OCI-LY7 (cell line): Measurements from ENCODE around the gene SLC35F2. TPM values are rescaled to one million over a fixed set of nuclear protein-coding genes. Genes with fewer than 3 reads are reported as not detected.
A peak's percentile ranks its signal among the peaks of the same experiment; 100 is the strongest.
"Not testable (repeated sequence)": the region's sequence is repeated elsewhere in the genome, so short reads cannot be mapped to it uniquely, and the experiment has no call there.

ENCODE experiments used
- BruUV-seq: library from RNA; stranded (reverse); fragments of 400-500 nt; replicated peaks from 2 replicates; lab custom pipeline; 2021; lab: Mats Ljungman, UMichigan
- CTCF ChIA-PET: fragments of 300-600 bp; sonication (Branson Sonifier 250); formaldehyde crosslinking; loops from one replicate; lab custom pipeline; 2022; ENCODE audit warnings: antibody characterized with exemption; ENCODE audit not compliant: unreplicated experiment; lab: Charles Lee
- POLR2A ChIA-PET: fragments of 300-600 bp; sonication (Branson Sonifier 250); formaldehyde crosslinking; loops from one replicate; lab custom pipeline; 2022; ENCODE audit warnings: antibody characterized with exemption; lab: Charles Lee
- DNase-seq: peaks from one replicate; pipeline ENCODE4 v3.0.0-alpha.2; 2015; ENCODE audit warnings: low spot score
- H2AFZ ChIP-seq: fragments of 200-600 bp; sonication (generic), shearing (Covaris generic); 2 replicates; pipeline ENCODE4 v1.6.1; 2014; ENCODE audit warnings: mild to moderate bottlenecking, antibody characterized with exemption, low read length, moderate library complexity
- H3K27ac ChIP-seq: fragments of 200-600 bp; sonication (generic); 2 replicates; pipeline ENCODE4 v1.5.1; 2014; ENCODE audit warnings: mixed run types, low read depth, mild to moderate bottlenecking, moderate library complexity, low read length, inconsistent platforms; ENCODE audit not compliant: poor library complexity, severe bottlenecking
- H3K36me3 ChIP-seq: fragments of 200-600 bp; sonication (generic); 2 replicates; pipeline ENCODE4 v1.6.1; 2014; ENCODE audit warnings: mild to moderate bottlenecking, antibody characterized with exemption, low read length, moderate library complexity, mixed read lengths; ENCODE audit not compliant: insufficient read depth
- H3K4me1 ChIP-seq: fragments of 200-600 bp; sonication (generic); 2 replicates; pipeline ENCODE4 v1.5.1; 2014; ENCODE audit warnings: mild to moderate bottlenecking, low read length; ENCODE audit not compliant: insufficient read depth, poor library complexity, severe bottlenecking
- H3K4me2 ChIP-seq: fragments of 200-600 bp; sonication (generic); 2 replicates; pipeline ENCODE4 v1.6.1; 2014; ENCODE audit warnings: mild to moderate bottlenecking, low read length
- H3K4me3 ChIP-seq: fragments of 200-600 bp; sonication (generic); 2 replicates; pipeline ENCODE4 v1.5.1; 2014; ENCODE audit warnings: mild to moderate bottlenecking, low read depth, low read length; ENCODE audit not compliant: poor library complexity, severe bottlenecking
- H3K79me2 ChIP-seq: fragments of 200-600 bp; sonication (generic); 2 replicates; pipeline ENCODE4 v1.6.1; 2016; ENCODE audit warnings: low read depth, mild to moderate bottlenecking, low read length, moderate library complexity, mixed read lengths; ENCODE audit not compliant: insufficient read depth
- H3K9me2 ChIP-seq: fragments of 200-600 bp; sonication (generic); 2 replicates; pipeline ENCODE4 v1.6.1; 2016; ENCODE audit warnings: mild to moderate bottlenecking, low read length, mixed read lengths; ENCODE audit not compliant: insufficient read depth
- H3K9me3 ChIP-seq: fragments of 200-600 bp; sonication (generic); 2 replicates; pipeline ENCODE4 v1.6.1; 2014; ENCODE audit warnings: mild to moderate bottlenecking, mixed run types, low read length, mixed read lengths
- H4K20me1 ChIP-seq: fragments of 200-600 bp; sonication (generic); 2 replicates; pipeline ENCODE4 v1.6.1; 2014; ENCODE audit warnings: mild to moderate bottlenecking, antibody characterized with exemption, low read length, moderate library complexity, mixed read lengths; ENCODE audit not compliant: insufficient read depth
- EZH2phosphoT487 ChIP-seq: fragments of 200-600 bp; sonication (generic); IDR thresholded peaks from 2 replicates; pipeline ENCODE4 v1.6.1; 2018; ENCODE audit warnings: low read depth, borderline replicate concordance, mild to moderate bottlenecking, mixed run types, antibody characterized with exemption, low read length, moderate library complexity, mixed read lengths
- intact Hi-C: fragments of 100-400 bp; cut with micrococcal nuclease; formaldehyde crosslinking; loops from one replicate; pipeline ENCODE4 v1.10.0; 2022; ENCODE audit not compliant: unreplicated experiment
- total RNA-seq, 2 experiments: library from RNA; depleted of rRNA in 1 of 2; stranded (reverse); fragments of >200 nt in 1 of 2; shearing (Covaris generic) in 1 of 2; gene quantifications; 2 replicates each; pipeline ENCODE4 v1.2.3, GENCODE V29; 2014 to 2022
- TF ChIP-seq, protein P1 (sequence below): fragments of 200-600 bp; sonication (generic); conservative IDR thresholded peaks from 2 replicates; pipeline ENCODE4 v1.5.1; 2014; ENCODE audit warnings: mild to moderate bottlenecking, antibody characterized with exemption, low read length, moderate library complexity, mixed read lengths

SLC35F2 gene
- total RNA-seq, 2 experiments from 2014 or later: 21.1 to 23.3 TPM

- Histone ChIP-seq H3K4me2 (no peak overlapping the region), H3K27ac (no peak overlapping the region), H3K4me1 (no peaks in the 10 kb centered on the region), H4K20me1 (no peaks in the 10 kb centered on the region), H3K79me2 (no peaks in the 10 kb centered on the region), H2AFZ (no peak overlapping the region), H3K36me3 (no peaks in the 10 kb centered on the region), H3K9me2 (no peaks in the 10 kb centered on the region), H3K4me3 (no peak overlapping the region), H3K9me3 (no peaks in the 10 kb centered on the region)
- POLR2A ChIA-PET: interaction anchor here (0.5 kb wide), 1 partner anchor 327 kb away, joined by 4 read pairs; no protein-coding TSS in a partner anchor
- CTCF ChIA-PET: no interaction called here
- TF ChIP-seq, protein P1, sequence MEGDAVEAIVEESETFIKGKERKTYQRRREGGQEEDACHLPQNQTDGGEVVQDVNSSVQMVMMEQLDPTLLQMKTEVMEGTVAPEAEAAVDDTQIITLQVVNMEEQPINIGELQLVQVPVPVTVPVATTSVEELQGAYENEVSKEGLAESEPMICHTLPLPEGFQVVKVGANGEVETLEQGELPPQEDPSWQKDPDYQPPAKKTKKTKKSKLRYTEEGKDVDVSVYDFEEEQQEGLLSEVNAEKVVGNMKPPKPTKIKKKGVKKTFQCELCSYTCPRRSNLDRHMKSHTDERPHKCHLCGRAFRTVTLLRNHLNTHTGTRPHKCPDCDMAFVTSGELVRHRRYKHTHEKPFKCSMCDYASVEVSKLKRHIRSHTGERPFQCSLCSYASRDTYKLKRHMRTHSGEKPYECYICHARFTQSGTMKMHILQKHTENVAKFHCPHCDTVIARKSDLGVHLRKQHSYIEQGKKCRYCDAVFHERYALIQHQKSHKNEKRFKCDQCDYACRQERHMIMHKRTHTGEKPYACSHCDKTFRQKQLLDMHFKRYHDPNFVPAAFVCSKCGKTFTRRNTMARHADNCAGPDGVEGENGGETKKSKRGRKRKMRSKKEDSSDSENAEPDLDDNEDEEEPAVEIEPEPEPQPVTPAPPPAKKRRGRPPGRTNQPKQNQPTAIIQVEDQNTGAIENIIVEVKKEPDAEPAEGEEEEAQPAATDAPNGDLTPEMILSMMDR: no peak
- TF ChIP-seq EZH2phosphoT487: no peak
- BruUV-seq: no TSS peak
- intact Hi-C loops: no loop called here
- DNase-seq: no peak
Measured at GRCh38 chr11:107876141-107876540, 17.6 kb upstream of the SLC35F2 start.

DNA sequence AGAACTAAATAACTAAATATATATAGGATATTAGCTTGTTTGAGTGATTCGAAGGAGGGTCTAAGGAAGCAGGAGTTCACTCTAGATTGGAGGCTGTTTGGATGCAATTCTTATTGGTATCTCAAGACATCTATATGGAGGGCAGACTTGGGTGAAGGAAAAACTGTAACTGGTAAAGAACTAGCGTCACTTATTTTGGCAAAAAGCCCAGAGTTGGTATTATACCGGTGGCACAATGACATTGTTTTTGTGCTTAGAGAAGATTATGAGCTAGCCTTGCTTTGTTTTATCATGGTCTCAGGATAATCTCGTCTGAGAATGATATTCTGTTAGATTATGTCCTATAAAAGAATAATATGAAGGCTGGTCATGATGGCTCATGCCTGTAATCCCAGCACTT lies 6.0 kb upstream of the SLC35F2 start:
- intact Hi-C loops: loop anchor here (10.0 kb wide), 1 partner anchor 140 kb away; the partner anchor contains the start of gene CUL5
- DNase-seq: no peak
- Histone ChIP-seq H3K4me3 (no peak overlapping the region), H4K20me1 (no peaks in the 10 kb centered on the region), H3K36me3 (no peaks in the 10 kb centered on the region), H3K79me2 (no peaks in the 10 kb centered on the region), H3K27ac (no peak overlapping the region), H3K9me3 (no peaks in the 10 kb centered on the region), H2AFZ (no peak overlapping the region), H3K9me2 (no peaks in the 10 kb centered on the region), H3K4me2 (no peak overlapping the region), H3K4me1 (peaks cover 8% of the 10 kb centered on the region)
- TF ChIP-seq, protein P1: no peak
- TF ChIP-seq EZH2phosphoT487: no peak
- CTCF ChIA-PET: no interaction called here
- POLR2A ChIA-PET: interaction anchor here (0.7 to 1.7 kb wide), 3 partner anchors 12 to 494 kb away, joined by 3 to 6 read pairs (median 3); no protein-coding TSS in a partner anchor
- no TSS peak for BruUV-seq

DNA sequence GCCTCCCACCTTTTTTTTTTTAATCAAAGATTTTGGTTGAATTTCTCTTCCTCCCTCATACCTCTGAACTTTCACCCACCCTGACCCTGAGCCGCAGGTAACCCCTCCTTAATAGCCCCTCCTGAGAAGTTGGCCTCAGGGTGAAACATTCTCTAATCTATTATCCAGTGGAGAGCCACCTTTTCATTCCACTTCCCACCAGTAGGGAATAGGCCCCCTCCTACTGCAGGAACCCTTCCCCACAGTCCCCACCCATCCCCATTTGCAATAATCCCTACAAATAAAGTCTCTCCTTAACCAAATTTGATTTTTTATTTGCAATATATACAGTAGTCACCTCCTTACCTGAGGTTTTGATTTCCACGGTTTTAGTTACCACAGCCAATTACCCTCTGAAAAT lies 2.1 kb upstream of the SLC35F2 start:
- peak overlapping the region; percentile 98; the same call in 1 of the 2 replicates for H2AFZ ChIP-seq
- peaks cover 22% of the 10 kb centered on the region; the same call in 1 of the 2 replicates for H3K79me2 ChIP-seq
- POLR2A ChIA-PET: no interaction called here
- H3K27ac ChIP-seq: no peak overlapping the region
- no peaks in the 10 kb centered on the region for H3K9me2 ChIP-seq
- no TSS peak for BruUV-seq
- DNase-seq: no peak
- H4K20me1 ChIP-seq: no peaks in the 10 kb centered on the region
- CTCF ChIA-PET: no interaction called here
- TF ChIP-seq, protein P1: no peak
- no peak for TF ChIP-seq EZH2phosphoT487
- intact Hi-C loops: loop anchor here (10.0 kb wide), 1 partner anchor 144 kb away; the partner anchor contains the start of gene CUL5
- H3K4me3 ChIP-seq: no peak overlapping the region
- no peak overlapping the region for H3K4me2 ChIP-seq
- H3K36me3 ChIP-seq: 0 out of 2 replicates have a peak, but pooled peaks cover under 1% of the 10 kb centered on the region
- peaks cover 18% of the 10 kb centered on the region for H3K4me1 ChIP-seq
- no peaks in the 10 kb centered on the region for H3K9me3 ChIP-seq

- H4K20me1 ChIP-seq, DNase-seq, BruUV-seq, H3K36me3 ChIP-seq, H3K9me3 ChIP-seq, H3K27ac ChIP-seq, CTCF ChIA-PET, H3K9me2 ChIP-seq: not testable (repeated sequence)
- POLR2A ChIA-PET: interaction anchor here (0.6 to 1.3 kb wide), 5 partner anchors 10 to 801 kb away, joined by 3 to 6 read pairs (median 3); no protein-coding TSS in a partner anchor
- Histone ChIP-seq H2AFZ (peak overlapping the region; percentile 98), H3K4me3 (peak overlapping the region; percentile 85), H3K4me2 (peak overlapping the region; percentile 71), H3K4me1 (peaks cover 18% of the 10 kb centered on the region), H3K79me2 (peaks cover 26% of the 10 kb centered on the region; the same call in 1 of the 2 replicates)
- intact Hi-C loops: loop anchor here (10.0 kb wide), 1 partner anchor 145 kb away; the partner anchor contains the start of gene CUL5
Measured at GRCh38 chr11:107860240-107860620, 1.6 kb upstream of the SLC35F2 start.
